HG02623 (cell line): ENCODE results near the gene PXMP4.
"Not testable (repeated sequence)": the region's sequence is repeated elsewhere in the genome, so short reads cannot be mapped to it uniquely, and the experiment has no call there.

Experiments
- ATAC-seq: cut with Tn5 transposase; IDR thresholded peaks from one replicate; pipeline ENCODE4 v1.9.1; 2021; ENCODE audit warnings: moderate library complexity; ENCODE audit not compliant: unreplicated experiment

Gene PXMP4

DNA sequence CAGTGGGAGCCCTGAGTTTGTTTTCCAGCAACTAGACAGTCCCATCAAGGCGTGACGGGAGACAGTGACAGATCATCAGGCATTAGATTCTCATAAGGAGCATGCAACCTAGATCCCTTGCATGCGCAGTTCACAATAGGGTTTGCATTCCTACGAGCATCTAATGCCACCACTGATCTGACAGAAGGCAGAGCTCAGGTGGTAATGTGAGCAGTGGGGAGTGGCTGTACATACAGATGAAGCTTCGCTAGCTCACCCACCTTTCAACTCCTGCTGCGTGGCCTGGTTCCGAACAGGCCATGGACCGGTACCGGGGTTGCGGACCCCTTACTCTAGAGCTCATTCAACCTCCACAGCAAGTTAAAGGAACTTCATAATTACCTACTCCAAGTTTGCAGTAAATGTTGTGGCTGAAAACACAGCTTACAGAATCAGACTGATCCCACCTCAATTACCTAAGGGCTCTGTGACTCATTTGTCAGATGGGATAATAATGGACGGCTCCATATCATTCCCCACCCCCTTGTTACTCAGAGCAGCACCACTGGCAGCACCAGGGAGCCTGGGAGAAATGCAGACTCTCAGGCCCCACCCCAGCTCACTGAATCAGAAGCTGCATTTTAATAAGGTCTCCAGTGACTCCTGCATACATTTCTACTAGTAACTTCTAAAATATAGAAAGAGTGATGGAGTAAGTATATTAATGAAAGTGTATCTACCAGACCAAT, 15.7 kb downstream of the PXMP4 start:
- ATAC-seq = no peak

- ATAC-seq = no peak
These were observed 16.5 kb downstream of the PXMP4 start for GRCh38 chr20:33703498-33704137.

DNA sequence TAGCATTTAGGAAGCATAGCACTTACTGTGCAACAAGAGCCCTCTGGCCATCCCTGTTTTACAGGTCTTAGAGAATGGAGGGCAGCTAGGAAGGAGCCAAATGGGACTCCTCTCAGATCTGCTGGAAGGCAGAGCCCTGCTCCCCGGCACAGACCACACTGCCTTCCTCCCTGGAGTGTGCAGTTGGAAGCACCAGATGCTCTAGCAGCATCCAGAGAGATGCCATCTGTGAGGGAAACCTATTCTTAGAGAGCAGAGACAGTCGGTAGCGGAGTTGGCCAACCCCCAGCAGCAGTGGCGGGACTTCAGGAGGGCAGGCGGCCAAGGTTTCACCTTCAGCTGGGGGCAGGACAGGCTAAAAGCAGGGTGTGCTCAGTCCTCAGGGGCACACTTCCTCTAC, 17.2 kb downstream of the PXMP4 start:
- no peak for ATAC-seq

- no peak for ATAC-seq
These were observed 18.3 kb downstream of the PXMP4 start for GRCh38 chr20:33701629-33702450.

GRCh38 chr20:33700696-33701441, 19.2 kb downstream of the PXMP4 start:
- not testable (repeated sequence) for ATAC-seq

- not testable (repeated sequence) for ATAC-seq
These were observed 21.1 kb downstream of the PXMP4 start for GRCh38 chr20:33698966-33699365.

DNA sequence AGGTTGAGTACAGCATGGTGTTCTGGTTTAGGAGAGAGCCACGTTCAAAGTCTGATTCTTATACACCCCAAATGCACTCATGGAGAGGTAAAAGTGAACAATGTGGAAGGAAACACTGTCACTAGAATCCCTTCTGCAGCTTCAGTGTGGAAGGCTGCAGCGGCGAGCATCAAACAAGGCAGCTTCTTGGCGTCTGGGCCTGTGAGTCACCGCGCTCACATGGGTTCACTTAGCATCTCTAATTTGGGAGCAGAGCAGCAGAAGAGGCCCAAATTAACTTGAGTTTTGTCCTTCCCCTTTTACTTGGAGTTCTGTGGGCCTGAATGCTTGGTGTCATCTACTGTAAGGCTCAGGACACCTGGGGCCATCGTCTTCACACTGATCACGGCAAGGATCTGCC, 23.0 kb downstream of the PXMP4 start:
- no peak for ATAC-seq

DNA sequence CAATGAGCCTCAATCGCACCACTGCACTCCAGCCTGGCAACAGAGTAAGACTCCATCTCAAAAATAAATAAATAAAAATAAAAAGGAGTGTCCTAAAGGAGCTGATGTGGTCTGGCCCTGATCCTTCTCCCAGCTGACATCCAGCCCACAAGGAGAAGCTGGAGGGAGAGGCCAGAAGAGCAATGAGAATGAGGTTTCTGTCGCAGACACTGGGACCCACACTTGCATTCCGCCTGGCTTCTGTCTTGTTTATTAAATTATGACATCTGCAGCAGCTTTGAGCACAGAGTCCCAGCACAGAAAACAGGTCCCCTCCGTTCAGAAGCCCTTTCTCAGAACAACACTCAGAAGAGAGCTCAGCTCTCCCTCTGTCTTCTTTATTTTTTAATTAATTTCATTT, 23.7 kb downstream of the PXMP4 start:
- no peak for ATAC-seq

- no peak for ATAC-seq
These were observed 25.5 kb downstream of the PXMP4 start for GRCh38 chr20:33694639-33695012.

- no peak for ATAC-seq
These were observed 26.1 kb downstream of the PXMP4 start for GRCh38 chr20:33693741-33694638.

DNA sequence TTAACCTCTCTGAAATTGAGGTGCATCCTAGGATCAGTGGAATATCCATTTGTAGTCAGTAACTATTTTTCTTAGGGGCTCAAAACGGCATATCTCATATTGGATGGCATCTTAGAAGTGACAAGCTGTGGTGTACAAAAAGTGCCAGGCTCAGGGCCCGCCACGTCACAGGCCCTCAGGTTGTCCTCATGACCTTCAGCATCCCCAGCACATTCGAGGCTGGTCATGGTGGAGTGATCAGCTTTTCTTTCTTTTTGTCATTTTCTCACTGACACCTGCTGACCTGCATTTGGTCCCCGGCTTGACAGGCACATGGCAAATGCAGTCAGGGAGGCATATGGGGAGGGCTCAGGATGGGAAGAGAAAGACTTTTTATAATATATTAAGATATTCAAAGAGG, 26.8 kb downstream of the PXMP4 start:
- no peak for ATAC-seq

GRCh38 chr20:33689973-33690372, 30.1 kb downstream of the PXMP4 start:
- no peak for ATAC-seq

DNA sequence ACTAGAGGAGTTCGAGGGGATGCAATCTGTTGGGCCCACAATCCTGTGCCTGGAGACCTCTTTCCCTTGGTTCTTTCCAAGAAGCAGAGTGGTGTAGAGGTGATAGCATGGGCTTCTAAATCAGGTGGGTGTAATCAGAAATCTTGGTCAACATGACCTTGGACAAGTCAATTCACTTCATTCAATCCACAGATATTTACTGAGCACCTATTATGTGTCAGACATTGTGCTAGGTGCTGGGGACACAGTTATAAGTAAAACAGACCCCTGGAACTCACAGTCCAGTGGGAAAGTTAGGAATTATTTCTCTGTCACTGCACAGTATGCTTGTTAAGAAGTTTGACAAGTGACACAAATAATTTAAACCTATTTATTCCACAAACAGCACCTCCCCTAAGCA, 30.6 kb downstream of the PXMP4 start:
- ATAC-seq = no peak

GRCh38 chr20:33688938-33689424, 31.1 kb downstream of the PXMP4 start:
- no peak for ATAC-seq

GRCh38 chr20:33687993-33688937, 31.8 kb downstream of the PXMP4 start:
- no peak for ATAC-seq

DNA sequence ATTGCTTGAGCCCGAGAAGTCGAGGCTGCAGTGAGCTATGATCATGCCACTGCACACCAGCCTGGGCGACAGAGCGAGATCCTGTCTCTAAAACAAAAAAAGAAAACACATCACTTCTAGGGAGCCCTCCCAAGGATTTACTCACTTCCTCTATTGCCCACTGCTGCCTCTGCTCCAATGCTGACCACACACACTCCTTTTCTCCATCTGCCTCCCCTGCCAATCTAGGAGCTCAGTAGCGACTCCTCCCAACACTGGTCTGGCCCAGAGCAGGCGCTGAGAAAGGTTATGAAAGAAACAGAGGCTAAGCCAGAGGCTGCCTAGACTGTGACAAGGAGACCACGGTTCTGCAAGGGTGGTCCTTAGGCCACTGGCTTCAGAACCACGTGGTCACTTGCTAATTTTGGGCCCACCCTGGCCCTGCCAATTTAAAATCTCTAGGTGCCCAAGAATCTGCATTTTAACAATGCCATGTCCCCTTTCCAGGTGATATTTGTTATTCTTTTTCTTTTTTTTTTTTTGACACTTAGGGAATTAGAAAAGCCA, 32.7 kb downstream of the PXMP4 start:
- no peak for ATAC-seq

GRCh38 chr20:33686984-33687366, 33.1 kb downstream of the PXMP4 start:
- ATAC-seq = no peak

- peak; percentile 83 for ATAC-seq
These were observed 33.8 kb downstream of the PXMP4 start, which contains the start of gene E2F1 for GRCh38 chr20:33686100-33686983. TSS of gene E2F1 (minus strand) at chr20:33686385. CDS start at chr20:33686264, 121 bp downstream.
